ENCODE results near the gene UNC45B. TPM values are rescaled to one million over a fixed set of nuclear protein-coding genes. Genes with fewer than 3 reads are reported as not detected.
"Not testable (repeated sequence)": the region's sequence is repeated elsewhere in the genome, so short reads cannot be mapped to it uniquely, and the experiment has no call there.

UNC45B gene
- total RNA-seq, 1 experiment from 2014 or later, result 0.22 TPM

DNA sequence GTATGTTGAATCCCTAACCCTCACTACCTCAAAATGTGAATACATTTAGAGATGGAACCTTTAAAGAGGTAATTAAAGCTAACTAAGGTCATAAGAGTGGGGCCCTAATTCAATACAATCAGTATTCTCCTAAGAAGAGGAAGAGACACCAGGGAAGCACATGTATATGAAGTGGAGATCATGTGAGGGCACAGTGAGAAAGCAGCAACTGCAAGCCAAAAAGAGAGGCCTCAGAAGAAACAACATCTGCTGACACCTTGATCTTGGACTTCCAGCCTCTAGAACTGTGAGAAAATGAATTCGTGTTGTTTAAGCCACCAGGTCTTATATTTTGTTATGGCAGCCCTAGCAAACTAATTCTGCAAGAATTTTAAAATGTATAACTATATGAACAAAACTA is 82.0 kb downstream of the UNC45B start:
- Histone ChIP-seq H3K14ac (ENCODE audit: insufficient read depth, low read length) (no peak overlapping the region), H3K79me1 (ENCODE audit: insufficient read depth, low read depth, low read length, poor library complexity, severe bottlenecking) (no peaks in the 10 kb centered on the region), H3K27ac (ENCODE audit: insufficient read length, low read depth, low read length) (no peak overlapping the region), H3K9ac (ENCODE audit: extremely low read depth, insufficient read length, low read length) (no peak overlapping the region), H2BK12ac (ENCODE audit: insufficient read length, low read depth, low read length) (no peak overlapping the region), H4K20me1 (ENCODE audit: control insufficient read depth, insufficient read depth, insufficient read length) (no peaks in the 10 kb centered on the region), H2BK120ac (ENCODE audit: low read depth, low read length, poor library complexity, severe bottlenecking) (no peak overlapping the region), H3K4me2 (ENCODE audit: insufficient read depth, insufficient read length, low read length) (no peak overlapping the region), H3K18ac (ENCODE audit: insufficient read length, low read depth, low read length) (no peak overlapping the region), H3K4ac (ENCODE audit: low read depth, low read length) (no peak overlapping the region), H2BK5ac (ENCODE audit: insufficient read length, low read length) (no peak overlapping the region), H3K4me1 (ENCODE audit: insufficient read depth, low read length) (no peaks in the 10 kb centered on the region), H3K56ac (ENCODE audit: insufficient read length, low read depth, low read length) (no peak overlapping the region), H4K91ac (ENCODE audit: insufficient read length, low read depth, low read length) (no peak overlapping the region), H2BK20ac (ENCODE audit: low read depth, low read length, poor library complexity, severe bottlenecking) (no peak overlapping the region), H3K23me2 (ENCODE audit: insufficient read length, low read depth, low read length, poor library complexity, severe bottlenecking) (no peaks in the 10 kb centered on the region), H3K23ac (ENCODE audit: insufficient read length, low read depth, low read length) (no peak overlapping the region), H3K9me3 (ENCODE audit: control insufficient read depth, low read depth, low read length) (no peaks in the 10 kb centered on the region), H4K5ac (ENCODE audit: insufficient read length, low read depth, low read length) (no peak overlapping the region), H3T11ph (ENCODE audit: low read length) (no peak overlapping the region), H2AK5ac (ENCODE audit: insufficient read length, low read length) (no peak overlapping the region), H2BK15ac (ENCODE audit: low read depth, low read length) (no peak overlapping the region), H3K79me2 (ENCODE audit: insufficient read depth, low read length) (no peaks in the 10 kb centered on the region), H4K8ac (replicated peaks; ENCODE audit: insufficient read length, low read depth, low read length) (no peak overlapping the region), H2AFZ (ENCODE audit: low read length) (no peak overlapping the region), H3K27me3 (ENCODE audit: insufficient read depth, low read length) (no peaks in the 10 kb centered on the region)
- Mint-ChIP-seq H3K4me3 (no peak overlapping the region), H3K9me3 (no peaks in the 10 kb centered on the region), H3K36me3 (ENCODE audit: insufficient read depth in 1 of 3, low read depth in 3 of 3) (no peaks in the 10 kb centered on the region; a peak in 1 of 7 replicates), H3K4me1 (peaks cover 0 to 4% of the 10 kb centered on the region in 2 experiments; a peak in 2 of 4 replicates), H3K27ac (no peak overlapping the region), H3K27me3 (ENCODE audit: low read depth) (no peaks in the 10 kb centered on the region; the same call in 1 of the 2 replicates)
- no CpG with 5 or more reads among the region's 1 CpG for WGBS (ENCODE audit: extremely low coverage, insufficient read length, low lambda C conversion rate)
- no peak for DNase-seq
- TF ChIP-seq, protein P1, sequence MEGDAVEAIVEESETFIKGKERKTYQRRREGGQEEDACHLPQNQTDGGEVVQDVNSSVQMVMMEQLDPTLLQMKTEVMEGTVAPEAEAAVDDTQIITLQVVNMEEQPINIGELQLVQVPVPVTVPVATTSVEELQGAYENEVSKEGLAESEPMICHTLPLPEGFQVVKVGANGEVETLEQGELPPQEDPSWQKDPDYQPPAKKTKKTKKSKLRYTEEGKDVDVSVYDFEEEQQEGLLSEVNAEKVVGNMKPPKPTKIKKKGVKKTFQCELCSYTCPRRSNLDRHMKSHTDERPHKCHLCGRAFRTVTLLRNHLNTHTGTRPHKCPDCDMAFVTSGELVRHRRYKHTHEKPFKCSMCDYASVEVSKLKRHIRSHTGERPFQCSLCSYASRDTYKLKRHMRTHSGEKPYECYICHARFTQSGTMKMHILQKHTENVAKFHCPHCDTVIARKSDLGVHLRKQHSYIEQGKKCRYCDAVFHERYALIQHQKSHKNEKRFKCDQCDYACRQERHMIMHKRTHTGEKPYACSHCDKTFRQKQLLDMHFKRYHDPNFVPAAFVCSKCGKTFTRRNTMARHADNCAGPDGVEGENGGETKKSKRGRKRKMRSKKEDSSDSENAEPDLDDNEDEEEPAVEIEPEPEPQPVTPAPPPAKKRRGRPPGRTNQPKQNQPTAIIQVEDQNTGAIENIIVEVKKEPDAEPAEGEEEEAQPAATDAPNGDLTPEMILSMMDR (conservative IDR thresholded peaks at IDR 0.05), result no peak

DNA sequence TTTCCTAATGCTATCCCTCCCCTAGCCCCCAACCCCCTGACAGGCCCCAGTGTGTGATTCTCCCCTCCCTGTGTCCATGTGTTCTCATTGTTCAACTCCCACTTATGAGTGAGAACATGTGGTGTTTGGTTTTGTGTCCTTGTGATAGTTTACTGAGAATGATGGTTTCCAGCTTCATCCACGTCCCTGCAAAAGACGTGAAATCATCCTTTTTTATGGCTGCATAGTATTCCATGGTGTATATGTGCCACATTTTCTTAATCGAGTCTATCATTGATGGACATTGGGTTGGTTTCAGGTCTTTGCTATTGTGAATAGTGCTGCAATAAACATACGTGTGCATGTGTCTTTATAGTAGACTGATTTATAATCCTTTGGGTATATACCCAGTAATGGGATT is 86.7 kb downstream of the UNC45B start:
- not testable (repeated sequence) for H3K79me2 ChIP-seq (ENCODE audit: insufficient read depth, low read length); H4K91ac ChIP-seq (ENCODE audit: insufficient read length, low read depth, low read length)

More for the DNA sequence above, 86.7 kb downstream of the UNC45B start:
- H4K20me1 ChIP-seq (ENCODE audit: control insufficient read depth, insufficient read depth, insufficient read length); H3K4me1 Mint-ChIP-seq; H3K4ac ChIP-seq (ENCODE audit: low read depth, low read length); H3K23ac ChIP-seq (ENCODE audit: insufficient read length, low read depth, low read length); H3K9ac ChIP-seq (ENCODE audit: extremely low read depth, insufficient read length, low read length); H3K14ac ChIP-seq (ENCODE audit: insufficient read depth, low read length); H2AFZ ChIP-seq (ENCODE audit: low read length); DNase-seq; H3T11ph ChIP-seq (ENCODE audit: low read length); H2BK12ac ChIP-seq (ENCODE audit: insufficient read length, low read depth, low read length); H3K27ac Mint-ChIP-seq; H2AK5ac ChIP-seq (ENCODE audit: insufficient read length, low read length); H3K23me2 ChIP-seq (ENCODE audit: insufficient read length, low read depth, low read length, poor library complexity, severe bottlenecking); H3K27me3 ChIP-seq (ENCODE audit: insufficient read depth, low read length); H3K4me3 Mint-ChIP-seq; H3K18ac ChIP-seq (ENCODE audit: insufficient read length, low read depth, low read length); H3K4me2 ChIP-seq (ENCODE audit: insufficient read depth, insufficient read length, low read length); H2BK120ac ChIP-seq (ENCODE audit: low read depth, low read length, poor library complexity, severe bottlenecking); H4K8ac ChIP-seq (replicated peaks; ENCODE audit: insufficient read length, low read depth, low read length); H3K79me1 ChIP-seq (ENCODE audit: insufficient read depth, low read depth, low read length, poor library complexity, severe bottlenecking); H3K56ac ChIP-seq (ENCODE audit: insufficient read length, low read depth, low read length); H2BK20ac ChIP-seq (ENCODE audit: low read depth, low read length, poor library complexity, severe bottlenecking); H3K9me3 ChIP-seq (ENCODE audit: control insufficient read depth, low read depth, low read length); H4K5ac ChIP-seq (ENCODE audit: insufficient read length, low read depth, low read length); H3K36me3 Mint-ChIP-seq (ENCODE audit: insufficient read depth in 1 of 3, low read depth in 3 of 3); H2BK5ac ChIP-seq (ENCODE audit: insufficient read length, low read length); H2BK15ac ChIP-seq (ENCODE audit: low read depth, low read length); H3K4me1 ChIP-seq (ENCODE audit: insufficient read depth, low read length); H3K9me3 Mint-ChIP-seq; H3K27ac ChIP-seq (ENCODE audit: insufficient read length, low read depth, low read length): not testable (repeated sequence)
- WGBS (ENCODE audit: extremely low coverage, insufficient read length, low lambda C conversion rate), result no CpG with 5 or more reads among the region's 4 CpGs
- H3K27me3 Mint-ChIP-seq (ENCODE audit: low read depth), result peaks cover 22% of the 10 kb centered on the region

All from H9 (cell line).